Neural cell (in vitro differentiated cells): Measurements from ENCODE around the gene PATZ1. TPM values are rescaled to one million over a fixed set of nuclear protein-coding genes. Genes with fewer than 3 reads are reported as not detected.

Experiments
- H2AFZ ChIP-seq: fragments of 200-600, 300-800 bp; sonication (generic), shearing (Covaris generic); 2 replicates; pipeline ENCODE4 v1.6.0; 2014; ENCODE audit warnings: low read depth, mild to moderate bottlenecking, antibody characterized with exemption, low read length, moderate library complexity
- H3F3A ChIP-seq: fragments of 200-600 bp; shearing (Covaris generic); 2 replicates; pipeline ENCODE4 v1.6.1; 2016; ENCODE audit warnings: mild to moderate bottlenecking, moderate library complexity, mixed read lengths, antibody characterized with exemption, low read length; ENCODE audit not compliant: insufficient read depth, poor library complexity, severe bottlenecking
- H3K27ac ChIP-seq: fragments of 200-600, 300-800 bp; sonication (generic), shearing (Covaris generic); 2 replicates; pipeline ENCODE4 v1.5.1; 2014; ENCODE audit warnings: mild to moderate bottlenecking, low read length, moderate library complexity
- H3K27me3 ChIP-seq: fragments of 300-800, 200-600 bp; sonication (generic), shearing (Covaris generic); 2 replicates; pipeline ENCODE4 v1.6.0; 2014; ENCODE audit warnings: mild to moderate bottlenecking, low read depth, low read length, moderate library complexity; ENCODE audit not compliant: insufficient read depth
- H3K36me3 ChIP-seq: fragments of 300-800, 200-600 bp; sonication (generic), shearing (Covaris generic); 2 replicates; pipeline ENCODE4 v1.5.1; 2014; ENCODE audit warnings: mild to moderate bottlenecking, antibody characterized with exemption, low read length, moderate library complexity; ENCODE audit not compliant: insufficient read depth
- H3K4me2 ChIP-seq: fragments of 300-800, 200-600 bp; sonication (generic), shearing (Covaris generic); 2 replicates; pipeline ENCODE4 v1.6.0; 2014; ENCODE audit warnings: mild to moderate bottlenecking, low read length
- H3K4me3 ChIP-seq: fragments of 300-800, 200-600 bp; sonication (generic), shearing (Covaris generic); 2 replicates; pipeline ENCODE4 v1.5.1; 2014; ENCODE audit warnings: mild to moderate bottlenecking, low read length, moderate library complexity
- H3K79me2 ChIP-seq: fragments of 200-600 bp; shearing (Covaris generic); replicated peaks from 2 replicates; pipeline ENCODE4 v1.6.0; 2014; ENCODE audit warnings: mild to moderate bottlenecking, low read length, moderate library complexity; ENCODE audit not compliant: insufficient read depth
- H3K9ac ChIP-seq: fragments of 300-800, 200-600 bp; sonication (generic), shearing (Covaris generic); 2 replicates; pipeline ENCODE4 v1.6.1; 2016; ENCODE audit warnings: mild to moderate bottlenecking, low read length, mixed read lengths
- H3K9me2 ChIP-seq: fragments of 200-600 bp; shearing (Covaris generic); 2 replicates; pipeline ENCODE4 v1.6.1; 2016; ENCODE audit warnings: mild to moderate bottlenecking, low read length, mixed read lengths; ENCODE audit not compliant: insufficient read depth
- H3K9me3 ChIP-seq: fragments of 200-600, 300-800 bp; sonication (generic), shearing (Covaris generic); 2 replicates; pipeline ENCODE4 v1.6.1; 2016; ENCODE audit warnings: mild to moderate bottlenecking, mixed run types, low read length, moderate library complexity, mixed read lengths
- H4K20me1 ChIP-seq: fragments of 200-600 bp; shearing (Covaris generic); 2 replicates; pipeline ENCODE4 v1.6.1; 2016; ENCODE audit warnings: mild to moderate bottlenecking, mixed run types; ENCODE audit not compliant: insufficient read depth
- CTCF ChIP-seq: fragments of 450-650 bp; IDR thresholded peaks from 2 replicates; pipeline ENCODE4 v1.5.1; 2014; ENCODE audit warnings: antibody characterized with exemption, mild to moderate bottlenecking, moderate library complexity; ENCODE audit not compliant: poor library complexity, severe bottlenecking
- EP300 ChIP-seq: fragments of 450-650 bp; conservative IDR thresholded peaks from 2 replicates; pipeline ENCODE4 v1.6.1; 2014; ENCODE audit warnings: antibody characterized with exemption, mild to moderate bottlenecking, moderate library complexity; ENCODE audit not compliant: poor library complexity, severe bottlenecking
- EZH2 ChIP-seq: fragments of 200-600, 300-800 bp; shearing (Covaris generic), sonication (generic); IDR thresholded peaks from 2 replicates; pipeline ENCODE4 v1.6.1; 2014; ENCODE audit warnings: antibody characterized with exemption, low read length, borderline replicate concordance, mild to moderate bottlenecking; ENCODE audit not compliant: insufficient read depth, poor library complexity, severe bottlenecking
- MXI1 ChIP-seq: fragments of 450-650 bp; conservative IDR thresholded peaks from 2 replicates; pipeline ENCODE4 v1.6.1; 2014; ENCODE audit warnings: antibody characterized with exemption, mild to moderate bottlenecking; ENCODE audit not compliant: poor library complexity, severe bottlenecking
- POLR2AphosphoS5 ChIP-seq: IDR thresholded peaks from 2 replicates; pipeline ENCODE4 v1.6.1; 2012
- RAD21 ChIP-seq: fragments of 450-650 bp; conservative IDR thresholded peaks from 2 replicates; pipeline ENCODE4 v1.6.1; 2014; ENCODE audit warnings: antibody characterized with exemption, mild to moderate bottlenecking, moderate library complexity
- REST ChIP-seq: IDR thresholded peaks from 2 replicates; pipeline ENCODE4 v1.6.1; 2012; ENCODE audit warnings: borderline replicate concordance
- SMC3 ChIP-seq: fragments of 450-650 bp; conservative IDR thresholded peaks from 2 replicates; pipeline ENCODE4 v1.6.1; 2014; ENCODE audit warnings: antibody characterized with exemption, mild to moderate bottlenecking, moderate library complexity; ENCODE audit not compliant: poor library complexity
- TAF1 ChIP-seq: IDR thresholded peaks from 2 replicates; pipeline ENCODE4 v1.6.1; 2012; ENCODE audit warnings: low read depth
- polyA plus RNA-seq: library from polyadenylated mRNA; depleted of rRNA; stranded (reverse); fragments of >200 nt; gene quantifications from 2 replicates; pipeline ENCODE4 v1.2.3, GENCODE V29; 2014

PATZ1 gene
- polyA plus RNA-seq, 1 donor from 2014 or later: 33.5 TPM

GRCh38 chr22:31327806-31328543 is 18.2 kb downstream of the PATZ1 start:
- Histone ChIP-seq H3K9me3 (no peaks in the 10 kb centered on the region), H3K9ac (no peak overlapping the region), H3K4me2 (no peak overlapping the region), H2AFZ (no peak overlapping the region), H3K9me2 (no peaks in the 10 kb centered on the region), H3K4me3 (no peak overlapping the region), H3K79me2 (peaks cover 13% of the 10 kb centered on the region), H3F3A (no peaks in the 10 kb centered on the region), H3K27ac (no peak overlapping the region), H4K20me1 (no peaks in the 10 kb centered on the region), H3K27me3 (no peaks in the 10 kb centered on the region), H3K36me3 (no peaks in the 10 kb centered on the region)
- TF ChIP-seq EP300: no peak
- TF ChIP-seq TAF1: no peak
- TF ChIP-seq SMC3: no peak
- no peak for TF ChIP-seq POLR2AphosphoS5
- TF ChIP-seq MXI1: no peak
- no peak for TF ChIP-seq RAD21
- no peak for TF ChIP-seq REST
- no peak for TF ChIP-seq EZH2
- no peak for TF ChIP-seq CTCF

- no peaks in the 10 kb centered on the region for H3K27me3 ChIP-seq
- no peak overlapping the region for H3K9ac ChIP-seq
- H3K9me3 ChIP-seq: no peaks in the 10 kb centered on the region
- TF ChIP-seq RAD21 (no peak), SMC3 (no peak), POLR2AphosphoS5 (no peak), EZH2 (no peak), MXI1 (no peak), CTCF (no peak), EP300 (no peak), REST (no peak), TAF1 (no peak)
- H4K20me1 ChIP-seq: no peaks in the 10 kb centered on the region
- H2AFZ ChIP-seq: no peak overlapping the region
- no peak overlapping the region for H3K4me2 ChIP-seq
- no peaks in the 10 kb centered on the region for H3K9me2 ChIP-seq
- H3K27ac ChIP-seq: no peak overlapping the region
- no peak overlapping the region for H3K4me3 ChIP-seq
- H3K36me3 ChIP-seq: no peaks in the 10 kb centered on the region
- H3F3A ChIP-seq: no peaks in the 10 kb centered on the region
- peaks cover 7% of the 10 kb centered on the region for H3K79me2 ChIP-seq
These were observed 19.3 kb downstream of the PATZ1 start for GRCh38 chr22:31326877-31327276.
